Caco-2 (cell line): ENCODE data around the gene DNAJA4. TPM values are rescaled to one million over a fixed set of nuclear protein-coding genes. Genes with fewer than 3 reads are reported as not detected.

Experiments
- BruUV-seq: library from RNA; stranded (reverse); fragments of 400-500 nt; replicated peaks from 2 replicates; lab custom pipeline; 2021; lab: Mats Ljungman, UMichigan
- CTCF ChIA-PET: fragments of 300-600 bp; sonication (Branson Sonifier 250); formaldehyde crosslinking; loops from one replicate; lab custom pipeline; 2022; ENCODE audit warnings: antibody characterized with exemption; lab: Charles Lee
- POLR2A ChIA-PET: fragments of 300-600 bp; sonication (Branson Sonifier 250); formaldehyde crosslinking; loops from one replicate; lab custom pipeline; 2022; ENCODE audit warnings: antibody characterized with exemption; lab: Charles Lee
- DNase-seq, 2 experiments: peaks; one replicate each; pipeline versions ENCODE4 v3.0.0 to v3.0.0-alpha.2; 2020 to 2022
- H3K27me3 ChIP-seq: replicated peaks from 2 replicates; pipeline ENCODE4 v1.6.0; 2011; ENCODE audit warnings: low read length; ENCODE audit not compliant: control insufficient read depth, insufficient read depth
- H3K36me3 ChIP-seq: 2 replicates; pipeline ENCODE4 v1.5.1; 2011; ENCODE audit warnings: low read length; ENCODE audit not compliant: control insufficient read depth, insufficient read depth
- H3K4me1 ChIP-seq: fragments of 250-450 bp; sonication (Bioruptor Pico); 2 replicates; pipeline ENCODE4 v1.5.1; 2020; ENCODE audit warnings: mild to moderate bottlenecking
- H3K4me3 ChIP-seq: 2 replicates; pipeline ENCODE4 v1.5.1; 2011; ENCODE audit warnings: low read depth, mild to moderate bottlenecking, control low read depth, low read length
- H3K9me3 ChIP-seq: fragments of 250-450 bp; sonication (Bioruptor Pico); 2 replicates; pipeline ENCODE4 v1.5.1; 2020; ENCODE audit warnings: mild to moderate bottlenecking, moderate library complexity
- H3K27ac Mint-ChIP-seq: one replicate; pipeline ENCODE4 v1.8.0; 2022; ENCODE audit warnings: mixed read lengths; ENCODE audit not compliant: unreplicated experiment
- H3K27me3 Mint-ChIP-seq: one replicate; pipeline ENCODE4 v1.8.0; 2022; ENCODE audit warnings: mixed read lengths; ENCODE audit not compliant: insufficient read depth, unreplicated experiment
- H3K36me3 Mint-ChIP-seq: one replicate; pipeline ENCODE4 v1.8.0; 2022; ENCODE audit warnings: mild to moderate bottlenecking, mixed read lengths; ENCODE audit not compliant: insufficient read depth, unreplicated experiment
- H3K4me1 Mint-ChIP-seq: one replicate; pipeline ENCODE4 v1.8.0; 2022; ENCODE audit warnings: low read depth, mixed read lengths; ENCODE audit not compliant: unreplicated experiment
- H3K4me3 Mint-ChIP-seq: one replicate; pipeline ENCODE4 v1.8.0; 2022; ENCODE audit warnings: mild to moderate bottlenecking, moderate library complexity, mixed read lengths; ENCODE audit not compliant: unreplicated experiment
- H3K9me3 Mint-ChIP-seq: one replicate; pipeline ENCODE4 v1.8.0; 2022; ENCODE audit warnings: mixed read lengths; ENCODE audit not compliant: unreplicated experiment
- intact Hi-C: fragments of 100-400 bp; cut with micrococcal nuclease; formaldehyde crosslinking; loops from one replicate; pipeline ENCODE4 v1.10.0; 2022; ENCODE audit not compliant: unreplicated experiment
- total RNA-seq: library from RNA; stranded (reverse); gene quantifications from 2 replicates; pipeline ENCODE4 v1.2.3, GENCODE V29; 2022
- TF ChIP-seq, protein P1 (sequence below), 2 experiments: fragments of 200-600 bp in 1 of 2; IDR thresholded peaks; 1 replicate in 1 of 2; 2 replicates in 1 of 2; pipeline versions ENCODE4 v1.5.1 to v1.8.0; 2011 to 2022; ENCODE audit warnings: antibody characterized with exemption in 1 of 2, control low read depth in 1 of 2, inconsistent platforms in 1 of 2, low read depth in 1 of 2, low read length in 1 of 2, mild to moderate bottlenecking in 1 of 2, moderate library complexity in 1 of 2; ENCODE audit not compliant: insufficient read depth in 1 of 2, severe bottlenecking in 1 of 2, unreplicated experiment in 1 of 2

Gene DNAJA4
- total RNA-seq, 1 experiment from 2014 or later = 1.1 TPM

DNA sequence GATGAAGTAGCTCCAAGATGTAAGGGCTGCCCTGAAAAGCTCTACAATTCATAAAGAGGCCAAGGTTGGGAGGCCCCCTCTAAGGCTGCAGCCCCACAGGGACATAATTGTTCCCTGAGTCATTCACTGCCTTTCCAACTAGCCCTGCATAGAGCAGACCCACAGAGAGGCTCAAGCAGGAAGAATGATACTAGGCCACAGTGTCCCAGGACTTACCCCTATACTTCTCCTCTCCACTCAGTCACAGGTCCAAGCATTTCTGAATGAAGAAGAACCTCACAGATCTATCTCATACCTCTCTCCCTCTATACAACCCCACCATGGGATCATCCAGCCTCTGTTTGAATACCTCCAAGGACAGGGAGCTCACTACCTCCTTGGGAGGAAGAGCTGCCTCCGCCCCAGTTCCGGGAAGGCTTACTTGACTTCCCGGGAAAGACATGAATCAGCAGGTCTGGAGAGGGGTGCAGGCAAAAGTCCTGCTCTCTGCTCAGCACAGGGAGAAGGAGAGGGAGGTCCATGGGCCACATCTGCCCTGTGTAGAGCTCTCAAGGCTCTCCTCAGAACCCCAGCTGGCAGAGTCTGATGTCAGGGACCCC, 41.9 kb downstream of the DNAJA4 start:
- TF ChIP-seq, protein P1, sequence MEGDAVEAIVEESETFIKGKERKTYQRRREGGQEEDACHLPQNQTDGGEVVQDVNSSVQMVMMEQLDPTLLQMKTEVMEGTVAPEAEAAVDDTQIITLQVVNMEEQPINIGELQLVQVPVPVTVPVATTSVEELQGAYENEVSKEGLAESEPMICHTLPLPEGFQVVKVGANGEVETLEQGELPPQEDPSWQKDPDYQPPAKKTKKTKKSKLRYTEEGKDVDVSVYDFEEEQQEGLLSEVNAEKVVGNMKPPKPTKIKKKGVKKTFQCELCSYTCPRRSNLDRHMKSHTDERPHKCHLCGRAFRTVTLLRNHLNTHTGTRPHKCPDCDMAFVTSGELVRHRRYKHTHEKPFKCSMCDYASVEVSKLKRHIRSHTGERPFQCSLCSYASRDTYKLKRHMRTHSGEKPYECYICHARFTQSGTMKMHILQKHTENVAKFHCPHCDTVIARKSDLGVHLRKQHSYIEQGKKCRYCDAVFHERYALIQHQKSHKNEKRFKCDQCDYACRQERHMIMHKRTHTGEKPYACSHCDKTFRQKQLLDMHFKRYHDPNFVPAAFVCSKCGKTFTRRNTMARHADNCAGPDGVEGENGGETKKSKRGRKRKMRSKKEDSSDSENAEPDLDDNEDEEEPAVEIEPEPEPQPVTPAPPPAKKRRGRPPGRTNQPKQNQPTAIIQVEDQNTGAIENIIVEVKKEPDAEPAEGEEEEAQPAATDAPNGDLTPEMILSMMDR (IDR thresholded peaks at IDR 0.05; ENCODE audit: insufficient read depth in 1 of 2, low read depth in 1 of 2, low read length in 1 of 2, severe bottlenecking in 1 of 2, unreplicated experiment in 1 of 2) = no peak
- ChIA-PET CTCF (interaction anchor here (0.6 to 1.6 kb wide), 2 partner anchors 41 to 109 kb away, joined by 3 to 4 read pairs; no protein-coding TSS in a partner anchor), POLR2A (no interaction called here)
- Histone ChIP-seq H3K27me3 (no peaks in the 10 kb centered on the region), H3K4me3 (no peak overlapping the region), H3K9me3 (no peaks in the 10 kb centered on the region), H3K36me3 (no peaks in the 10 kb centered on the region), H3K4me1 (no peaks in the 10 kb centered on the region)
- Mint-ChIP-seq H3K4me3 (no peak overlapping the region), H3K4me1 (no peaks in the 10 kb centered on the region), H3K27me3 (no peaks in the 10 kb centered on the region), H3K9me3 (no peaks in the 10 kb centered on the region), H3K27ac (no peak overlapping the region), H3K36me3 (no peaks in the 10 kb centered on the region)
- BruUV-seq = no TSS peak
- DNase-seq = no peak
- intact Hi-C loops = no loop called here

DNA sequence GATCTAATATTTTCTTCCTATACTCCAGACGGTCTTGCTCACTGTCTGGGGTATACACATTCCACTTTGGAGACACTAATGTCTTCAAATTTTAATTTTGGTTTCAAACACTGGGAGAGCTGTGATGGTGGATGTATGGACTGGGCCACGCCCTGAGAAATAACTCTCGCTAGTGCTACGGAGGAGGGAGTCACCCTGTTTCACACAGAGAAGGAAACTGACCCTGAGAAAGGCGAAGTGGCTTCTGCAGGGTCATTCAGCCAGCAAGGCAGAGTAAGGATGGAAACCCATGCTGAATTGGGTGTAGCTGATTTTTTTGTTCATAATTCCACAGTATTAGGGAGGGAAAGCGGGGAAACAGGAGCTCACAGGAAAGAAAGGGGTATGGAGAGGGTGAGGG, 43.6 kb downstream of the DNAJA4 start:
- H3K4me3 Mint-ChIP-seq = no peak overlapping the region
- H3K27me3 Mint-ChIP-seq = no peaks in the 10 kb centered on the region
- H3K36me3 Mint-ChIP-seq = no peaks in the 10 kb centered on the region
- no peak for DNase-seq
- BruUV-seq = no TSS peak
- Histone ChIP-seq H3K9me3 (no peaks in the 10 kb centered on the region), H3K36me3 (no peaks in the 10 kb centered on the region), H3K4me1 (no peaks in the 10 kb centered on the region), H3K27me3 (no peaks in the 10 kb centered on the region), H3K4me3 (no peak overlapping the region)
- ChIA-PET POLR2A (no interaction called here), CTCF (interaction anchor here (0.9 to 2.0 kb wide), 4 partner anchors 108 to 130 kb away, joined by 4 to 17 read pairs (median 8); partner anchors contain the start of gene IREB2)
- no peaks in the 10 kb centered on the region for H3K9me3 Mint-ChIP-seq
- no peak overlapping the region for H3K27ac Mint-ChIP-seq
- H3K4me1 Mint-ChIP-seq = no peaks in the 10 kb centered on the region
- TF ChIP-seq, protein P1 (IDR thresholded peaks at IDR 0.05; ENCODE audit: insufficient read depth in 1 of 2, low read depth in 1 of 2, low read length in 1 of 2, severe bottlenecking in 1 of 2, unreplicated experiment in 1 of 2) = no peak
- intact Hi-C loops = loop anchor here (1.0 to 2.0 kb wide), 3 partner anchors 107 to 174 kb away; no protein-coding TSS in a partner anchor

DNA sequence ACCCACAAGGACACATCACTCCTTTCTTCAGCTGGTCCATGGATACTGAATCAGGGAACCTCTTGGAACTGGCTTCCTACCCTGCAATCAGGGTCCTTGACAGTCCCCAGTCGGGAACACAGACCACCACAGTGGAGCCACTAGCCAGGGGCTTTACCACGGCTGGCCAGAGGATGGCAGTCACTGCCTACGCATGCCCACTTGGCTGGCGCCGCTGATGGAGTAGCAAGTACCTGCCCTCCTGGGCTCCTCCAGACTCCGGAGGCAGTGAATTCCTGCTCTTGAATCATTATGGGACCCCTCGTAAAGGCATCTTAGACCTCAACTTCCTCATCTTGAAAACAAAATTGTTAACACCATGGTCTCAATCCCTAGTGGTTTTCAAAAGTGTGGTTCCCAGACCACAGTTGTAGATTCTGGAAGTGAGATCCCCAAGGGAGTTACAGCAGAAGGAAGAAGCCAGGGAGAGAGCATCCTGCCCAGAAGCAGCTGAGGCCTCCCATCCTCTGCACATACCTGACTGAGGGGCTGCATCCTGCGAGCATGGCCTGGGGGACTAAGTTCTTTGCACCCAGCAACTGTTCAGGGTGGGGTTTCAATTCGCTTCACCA, 44.2 kb downstream of the DNAJA4 start:
- no peaks in the 10 kb centered on the region for H3K27me3 Mint-ChIP-seq
- no peaks in the 10 kb centered on the region for H3K4me1 ChIP-seq
- H3K27me3 ChIP-seq = no peaks in the 10 kb centered on the region
- intact Hi-C loops = loop anchor here (1.0 to 2.0 kb wide), 3 partner anchors 106 to 174 kb away; no protein-coding TSS in a partner anchor
- BruUV-seq = no TSS peak
- CTCF ChIA-PET = interaction anchor here (1.0 to 2.0 kb wide), 3 partner anchors 107 to 115 kb away, joined by 4 to 17 read pairs (median 13); no protein-coding TSS in a partner anchor
- no peak overlapping the region for H3K4me3 ChIP-seq
- peak; percentile 74 to 83 for DNase-seq
- H3K9me3 ChIP-seq = no peaks in the 10 kb centered on the region
- no peaks in the 10 kb centered on the region for H3K9me3 Mint-ChIP-seq
- POLR2A ChIA-PET = no interaction called here
- no peak overlapping the region for H3K4me3 Mint-ChIP-seq
- no peaks in the 10 kb centered on the region for H3K36me3 Mint-ChIP-seq
- H3K4me1 Mint-ChIP-seq = no peaks in the 10 kb centered on the region
- no peaks in the 10 kb centered on the region for H3K36me3 ChIP-seq
- H3K27ac Mint-ChIP-seq = no peak overlapping the region
- TF ChIP-seq, protein P1 (IDR thresholded peaks at IDR 0.05; ENCODE audit: insufficient read depth in 1 of 2, low read depth in 1 of 2, low read length in 1 of 2, severe bottlenecking in 1 of 2, unreplicated experiment in 1 of 2) = peak; percentile 91 to 92
